ENCODE results near the gene GFPT1. TPM values are rescaled to one million over a fixed set of nuclear protein-coding genes. Genes with fewer than 3 reads are reported as not detected.

GFPT1 gene
- polyA plus RNA-seq, 1 experiment = 14.8 TPM

DNA sequence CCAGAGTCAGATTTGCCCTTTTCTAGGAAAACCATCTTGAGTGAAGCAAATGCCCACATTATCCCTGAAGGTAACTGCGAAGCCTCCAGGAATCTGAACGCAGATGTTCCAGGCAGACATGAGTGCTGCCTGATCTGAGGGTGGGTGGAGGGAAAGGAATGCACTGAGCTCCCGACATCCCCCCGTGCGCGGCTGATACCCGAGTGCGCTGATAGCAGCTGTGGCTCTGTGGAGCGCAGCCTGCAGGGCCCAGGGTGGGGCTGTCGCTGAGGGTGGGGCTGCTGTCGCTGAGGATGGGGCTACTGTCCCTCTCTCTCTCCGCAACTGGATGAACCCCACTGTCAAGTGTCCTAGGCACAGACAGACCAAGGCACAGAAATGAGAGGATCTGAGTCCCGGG is 82.4 kb downstream of the GFPT1 start:
- POLR2A ChIA-PET = interaction anchor here (0.6 kb wide), 1 partner anchor 469 kb away, joined by 3 read pairs; no protein-coding TSS in a partner anchor

GRCh38 chr2:69300650-69301049 is 86.4 kb downstream of the GFPT1 start:
- ChIA-PET CTCF (interaction anchor here (0.9 to 1.4 kb wide), 2 partner anchors 104 to 358 kb away, joined by 3 to 4 read pairs; no protein-coding TSS in a partner anchor), POLR2A (no interaction called here)
- TF ChIP-seq CTCF (IDR thresholded peaks at IDR 0.05; ENCODE audit: insufficient read depth, low read depth, low read length) = no peak

More for the DNA sequence above, 82.4 kb downstream of the GFPT1 start:
- Histone ChIP-seq H3K4me3 (ENCODE audit: low read depth, low read length) (no peak overlapping the region), H3K27me3 (ENCODE audit: control insufficient read depth, insufficient read depth, low read length) (no peaks in the 10 kb centered on the region), H3K36me3 (ENCODE audit: control insufficient read depth, insufficient read depth, low read length) (no peaks in the 10 kb centered on the region)
- no peak for TF ChIP-seq CTCF (IDR thresholded peaks at IDR 0.05; ENCODE audit: insufficient read depth, low read depth, low read length)
- no peak for DNase-seq (ENCODE audit: low read depth)
- CTCF ChIA-PET = interaction anchor here (0.7 to 1.4 kb wide), 2 partner anchors 132 to 282 kb away, joined by 3 read pairs; no protein-coding TSS in a partner anchor

GRCh38 chr2:69299772-69300516 is 87.1 kb downstream of the GFPT1 start:
- ChIA-PET POLR2A (no interaction called here), CTCF (interaction anchor here (0.9 to 1.4 kb wide), 3 partner anchors 23 to 357 kb away, joined by 3 to 4 read pairs (median 3); no protein-coding TSS in a partner anchor)
- no peak overlapping the region for H3K4me3 ChIP-seq (ENCODE audit: low read depth, low read length)
- no peak for TF ChIP-seq CTCF (IDR thresholded peaks at IDR 0.05; ENCODE audit: insufficient read depth, low read depth, low read length)
- no peaks in the 10 kb centered on the region for H3K27me3 ChIP-seq (ENCODE audit: control insufficient read depth, insufficient read depth, low read length)
- no peak for DNase-seq (ENCODE audit: low read depth)
- no peaks in the 10 kb centered on the region for H3K36me3 ChIP-seq (ENCODE audit: control insufficient read depth, insufficient read depth, low read length)

More at GRCh38 chr2:69300650-69301049, 86.4 kb downstream of the GFPT1 start:
- no peak for DNase-seq (ENCODE audit: low read depth)
- Histone ChIP-seq H3K27me3 (ENCODE audit: control insufficient read depth, insufficient read depth, low read length) (no peaks in the 10 kb centered on the region), H3K36me3 (ENCODE audit: control insufficient read depth, insufficient read depth, low read length) (no peaks in the 10 kb centered on the region), H3K4me3 (ENCODE audit: low read depth, low read length) (no peak overlapping the region)

DNA sequence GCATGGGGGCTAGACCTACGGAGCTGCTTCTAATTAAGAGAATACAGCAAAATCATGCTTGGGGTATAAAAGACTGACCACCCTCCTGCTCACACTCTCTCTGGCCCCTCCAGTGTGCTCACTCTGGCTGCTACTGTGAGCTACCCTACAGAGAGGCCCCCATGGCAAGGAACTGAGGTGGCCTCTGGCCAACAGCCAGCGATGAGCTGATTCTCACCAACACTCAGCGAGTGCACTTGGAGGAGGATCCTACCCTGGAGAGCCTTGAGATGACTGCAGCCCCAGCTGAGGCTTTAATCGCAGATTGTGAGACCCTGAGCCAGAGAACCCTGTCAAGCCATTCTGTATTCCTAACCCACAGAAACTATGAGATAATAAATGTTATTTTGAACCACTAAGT is 88.2 kb downstream of the GFPT1 start:
- ChIA-PET POLR2A (interaction anchor here (0.6 kb wide), 1 partner anchor 615 kb away, joined by 4 read pairs; no protein-coding TSS in a partner anchor), CTCF (interaction anchor here (0.6 to 1.6 kb wide), 7 partner anchors 9 to 355 kb away, joined by 3 to 7 read pairs (median 3); no protein-coding TSS in a partner anchor)
- no peak overlapping the region for H3K4me3 ChIP-seq (ENCODE audit: low read depth, low read length)
- no peaks in the 10 kb centered on the region for H3K27me3 ChIP-seq (ENCODE audit: control insufficient read depth, insufficient read depth, low read length)
- no peaks in the 10 kb centered on the region for H3K36me3 ChIP-seq (ENCODE audit: control insufficient read depth, insufficient read depth, low read length)
- TF ChIP-seq CTCF (IDR thresholded peaks at IDR 0.05; ENCODE audit: insufficient read depth, low read depth, low read length) = no peak
- DNase-seq (ENCODE audit: low read depth) = no peak

DNA sequence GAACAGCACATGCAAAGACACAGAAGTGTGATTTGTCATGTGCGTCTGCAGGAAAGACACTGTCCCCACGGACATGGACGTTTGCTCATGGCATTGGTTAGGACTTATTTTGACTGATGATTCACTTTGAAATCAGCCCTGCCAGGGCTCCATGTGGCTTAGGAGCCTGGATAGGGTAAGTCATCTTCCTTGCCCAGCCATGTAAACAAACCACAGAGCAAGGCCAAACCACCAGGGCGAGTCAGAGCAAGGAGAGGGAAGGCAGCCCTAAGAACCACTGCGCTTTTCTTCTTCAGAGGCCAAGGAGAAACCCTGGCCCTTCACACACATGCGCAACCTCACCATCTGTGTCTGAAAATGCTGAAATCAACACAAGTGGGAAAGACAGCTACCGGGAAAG is 88.8 kb downstream of the GFPT1 start:
- CTCF ChIA-PET = interaction anchor here (0.9 to 1.6 kb wide), 5 partner anchors 10 to 355 kb away, joined by 3 to 7 read pairs (median 3); no protein-coding TSS in a partner anchor
- POLR2A ChIA-PET = interaction anchor here (0.6 kb wide), 1 partner anchor 615 kb away, joined by 4 read pairs; no protein-coding TSS in a partner anchor
- 0 out of 2 replicates have a peak, but pooled peaks have one; percentile 7 for TF ChIP-seq CTCF (IDR thresholded peaks at IDR 0.05; ENCODE audit: insufficient read depth, low read depth, low read length)

More for the DNA sequence above, 88.8 kb downstream of the GFPT1 start:
- Histone ChIP-seq H3K27me3 (ENCODE audit: control insufficient read depth, insufficient read depth, low read length) (no peaks in the 10 kb centered on the region), H3K36me3 (ENCODE audit: control insufficient read depth, insufficient read depth, low read length) (no peaks in the 10 kb centered on the region), H3K4me3 (ENCODE audit: low read depth, low read length) (no peak overlapping the region)
- peak; percentile 78 for DNase-seq (ENCODE audit: low read depth)
